HFFc6 (cell line): Measurements from ENCODE around the gene ABCD3. TPM values are rescaled to one million over a fixed set of nuclear protein-coding genes. Genes with fewer than 3 reads are reported as not detected.

ENCODE experiments used
- DNase-seq: peaks from one replicate; pipeline ENCODE4 v3.0.0-alpha.2; 2018
- H3K27ac Mint-ChIP-seq: 2 replicates; pipeline ENCODE4 v1.8.0; 2020; ENCODE audit warnings: mild to moderate bottlenecking, mixed read lengths
- H3K27me3 Mint-ChIP-seq: 2 replicates; pipeline ENCODE4 v1.8.0; 2021; ENCODE audit warnings: mild to moderate bottlenecking, moderate library complexity, mixed read lengths; ENCODE audit not compliant: insufficient read depth
- H3K36me3 Mint-ChIP-seq: 2 replicates; pipeline ENCODE4 v1.8.0; 2021; ENCODE audit warnings: low read depth, mixed read lengths
- H3K4me1 Mint-ChIP-seq: 2 replicates; pipeline ENCODE4 v1.8.0; 2020; ENCODE audit warnings: low read depth, mixed read lengths
- H3K4me3 Mint-ChIP-seq: 2 replicates; pipeline ENCODE4 v1.8.0; 2020; ENCODE audit warnings: mild to moderate bottlenecking, moderate library complexity, mixed read lengths
- H3K9me3 Mint-ChIP-seq: 2 replicates; pipeline ENCODE4 v1.8.0; 2020; ENCODE audit warnings: mild to moderate bottlenecking, mixed read lengths
- CTCF ChIP-seq: fragments of 200-600 bp; sonication (generic); IDR thresholded peaks from 2 replicates; pipeline ENCODE4 v1.5.0; 2021; ENCODE audit warnings: antibody characterized with exemption, mild to moderate bottlenecking
- total RNA-seq, 6 experiments: library from RNA; stranded (reverse); fragmentation: NEBNext Ultra II Directional; extraction: Animal tissue kit (Norgen Biotek cat#: 25700); gene quantifications; 2 replicates in 1 of 6; 3 replicates in 5 of 6; pipeline ENCODE4 v1.2.3, GENCODE V29; 2021

The ABCD3 gene
- total RNA-seq, 6 experiments from 2014 or later = 43.2 to 49.0 (median 46.3) TPM

GRCh38 chr1:94383966-94384408 is 34.2 kb upstream of the ABCD3 start:
- H3K4me1 Mint-ChIP-seq = peaks cover 5% of the 10 kb centered on the region; the same call in 1 of the 2 replicates
- no peaks in the 10 kb centered on the region for H3K9me3 Mint-ChIP-seq
- DNase-seq = peak; percentile 24
- peaks cover 29% of the 10 kb centered on the region for H3K27me3 Mint-ChIP-seq
- no peak overlapping the region for H3K27ac Mint-ChIP-seq
- H3K4me3 Mint-ChIP-seq = no peak overlapping the region
- peaks cover 6% of the 10 kb centered on the region; the same call in 1 of the 2 replicates for H3K36me3 Mint-ChIP-seq
- no peak for TF ChIP-seq CTCF

- peaks cover 27% of the 10 kb centered on the region for H3K27me3 Mint-ChIP-seq
- TF ChIP-seq CTCF = no peak
- peaks cover 5% of the 10 kb centered on the region; the same call in 1 of the 2 replicates for H3K4me1 Mint-ChIP-seq
- H3K9me3 Mint-ChIP-seq = peaks cover 3% of the 10 kb centered on the region; the same call in 1 of the 2 replicates
- no peak overlapping the region for H3K4me3 Mint-ChIP-seq
- peaks cover 10% of the 10 kb centered on the region; the same call in 1 of the 2 replicates for H3K36me3 Mint-ChIP-seq
- DNase-seq = no peak
- no peak overlapping the region for H3K27ac Mint-ChIP-seq
Observed at GRCh38 chr1:94384485-94385265, 33.5 kb upstream of the ABCD3 start.

- Mint-ChIP-seq H3K9me3 (peaks cover 5% of the 10 kb centered on the region; the same call in 1 of the 2 replicates), H3K36me3 (peaks cover 11% of the 10 kb centered on the region; the same call in 1 of the 2 replicates), H3K27me3 (peaks cover 26% of the 10 kb centered on the region), H3K4me3 (no peak overlapping the region), H3K4me1 (peaks cover 5% of the 10 kb centered on the region; the same call in 1 of the 2 replicates), H3K27ac (no peak overlapping the region)
- TF ChIP-seq CTCF = no peak
- DNase-seq = no peak
Observed at GRCh38 chr1:94385308-94385929, 32.8 kb upstream of the ABCD3 start.

DNA sequence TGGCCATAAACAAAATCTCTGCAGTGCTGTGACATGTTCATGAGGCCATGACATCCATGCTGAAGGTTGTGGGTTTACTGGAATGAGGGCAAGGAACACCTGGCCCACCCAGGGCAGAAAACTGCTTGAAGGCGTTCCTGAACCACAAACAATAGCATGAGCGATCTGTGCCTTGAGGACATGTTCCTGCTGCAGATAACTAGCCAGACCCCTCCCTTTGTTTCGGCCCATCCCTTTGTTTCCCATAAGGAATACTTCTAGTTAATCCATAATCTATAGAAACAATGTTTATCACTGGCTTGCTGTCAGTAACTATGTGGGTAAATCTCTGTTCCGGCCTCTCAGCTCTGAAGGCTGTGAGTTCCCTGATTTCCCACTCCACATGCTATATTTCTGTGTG is 28.9 kb upstream of the ABCD3 start:
- H3K36me3 Mint-ChIP-seq = peaks cover 11% of the 10 kb centered on the region; the same call in 1 of the 2 replicates
- TF ChIP-seq CTCF = no peak
- no peak overlapping the region for H3K27ac Mint-ChIP-seq
- H3K4me1 Mint-ChIP-seq = no peaks in the 10 kb centered on the region; the same call in 1 of the 2 replicates
- DNase-seq = no peak
- H3K9me3 Mint-ChIP-seq = peaks cover 5% of the 10 kb centered on the region; the same call in 1 of the 2 replicates
- H3K27me3 Mint-ChIP-seq = peaks cover 38% of the 10 kb centered on the region
- no peak overlapping the region for H3K4me3 Mint-ChIP-seq

DNA sequence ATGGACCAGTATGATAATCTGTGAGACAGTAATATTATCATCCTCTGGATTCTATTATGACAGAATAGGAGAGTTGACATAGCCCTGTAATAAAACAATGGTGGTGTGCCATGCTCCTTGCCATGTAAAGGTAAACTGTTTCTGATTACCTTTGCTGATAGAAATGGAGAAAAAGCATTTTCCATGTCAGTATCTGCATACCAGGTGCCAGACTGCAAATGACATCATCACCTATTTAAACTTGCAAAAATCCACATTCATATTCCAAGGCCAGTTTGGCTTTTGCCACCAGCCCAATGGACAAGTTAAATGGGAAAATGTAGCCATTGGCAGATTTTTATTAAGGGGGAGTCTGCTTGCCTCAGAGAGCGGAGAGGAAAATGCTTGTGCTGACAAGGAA is 23.9 kb upstream of the ABCD3 start:
- Mint-ChIP-seq H3K4me1 (no peaks in the 10 kb centered on the region), H3K27me3 (peaks cover 32% of the 10 kb centered on the region), H3K27ac (no peak overlapping the region), H3K36me3 (0 out of 2 replicates have a peak, but pooled peaks cover 6% of the 10 kb centered on the region), H3K4me3 (no peak overlapping the region), H3K9me3 (peaks cover 5% of the 10 kb centered on the region; the same call in 1 of the 2 replicates)
- TF ChIP-seq CTCF = no peak
- no peak for DNase-seq
